A549 (cell line): ENCODE measurements around the gene ZC3H18. TPM values are rescaled to one million over a fixed set of nuclear protein-coding genes. Genes with fewer than 3 reads are reported as not detected.

Source experiments
- ATAC-seq, 2 experiments: fragments of 200-7000 bp in 1 of 2; fragments of >200 bp in 1 of 2; cut with Nextera tagmentation in 1 of 2; cut with Tn5 transposase in 1 of 2; 3 replicates each; pipeline versions ENCODE4 v1.8.0 to v1.9.1; 2018 to 2020; ENCODE audit warnings: mild to moderate bottlenecking in 1 of 2, moderate library complexity in 1 of 2
- CTCF ChIA-PET: fragments of 300-600 bp; sonication (Branson Sonifier 250); formaldehyde crosslinking; extraction: SDS; loops from one replicate; lab custom pipeline; 2021; ENCODE audit warnings: antibody characterized with exemption, inconsistent platforms; lab: Yijun Ruan, JAX
- POLR2A ChIA-PET: fragments of 350-600 bp; formaldehyde crosslinking; extraction: SDS; loops from one replicate; lab custom pipeline; 2021; ENCODE audit warnings: antibody characterized with exemption, inconsistent platforms; lab: Yijun Ruan, JAX
- DNase-seq, 2 experiments: peaks; one replicate each; pipeline versions ENCODE4 v3.0.0 to v3.0.0-alpha.2; 2011 to 2016; ENCODE audit warnings: low read depth in 1 of 2, low spot score in 1 of 2
- FAIRE-seq: peaks from 2 replicates; lab custom pipeline; 2011; peaks lifted over from hg19 to GRCh38; lab: Jason Lieb, UNC
- H3K27ac ChIP-seq, 2 experiments: fragments of >200 bp; sonication (Bioruptor Twin); formaldehyde crosslinking; 3 replicates each; pipeline ENCODE4 v1.5.1; 2016 to 2017
- H3K4me1 ChIP-seq: fragments of >200 bp; sonication (Bioruptor Twin); formaldehyde crosslinking; 3 replicates; pipeline ENCODE4 v1.6.1; 2016
- H3K4me2 ChIP-seq: fragments of >200 bp; sonication (Bioruptor Twin); formaldehyde crosslinking; 3 replicates; pipeline ENCODE4 v1.6.1; 2016
- H3K4me3 ChIP-seq: fragments of >200 bp; sonication (Bioruptor Twin); formaldehyde crosslinking; 3 replicates; pipeline ENCODE4 v1.5.1; 2016
- H3K9me3 ChIP-seq: fragments of >200 bp; sonication (Bioruptor Twin); formaldehyde crosslinking; 3 replicates; pipeline ENCODE4 v1.6.1; 2016
- ATOH8 ChIP-seq: fragments of 250-450 bp; sonication (Bioruptor Pico); IDR thresholded peaks from 2 replicates; pipeline ENCODE4 v1.5.0; 2020; ENCODE audit warnings: low read depth, mild to moderate bottlenecking, moderate library complexity
- BHLHE40 ChIP-seq: IDR thresholded peaks from 2 replicates; pipeline ENCODE4 v1.6.1; 2012; ENCODE audit warnings: low read depth, low read length, inconsistent platforms
- ELK1 ChIP-seq: fragments of 150-350 bp; IDR thresholded peaks from 2 replicates; pipeline ENCODE4 v1.6.1; 2014; ENCODE audit warnings: low read depth, mild to moderate bottlenecking, low read length
- FOSB ChIP-seq: fragments of 250-450 bp; sonication (Bioruptor Pico); IDR thresholded peaks from 2 replicates; pipeline ENCODE4 v1.5.0; 2020; ENCODE audit warnings: mild to moderate bottlenecking, moderate library complexity
- GATA3 ChIP-seq: IDR thresholded peaks from 2 replicates; pipeline ENCODE4 v1.6.1; 2012; ENCODE audit warnings: borderline replicate concordance
- HEYL ChIP-seq: fragments of 250-450 bp; sonication (Bioruptor Pico); IDR thresholded peaks from 2 replicates; pipeline ENCODE4 v1.8.0; 2021; ENCODE audit warnings: mild to moderate bottlenecking, moderate library complexity
- KDM1A ChIP-seq: fragments of 200-600 bp; sonication (generic); IDR thresholded peaks from 2 replicates; pipeline ENCODE4 v1.6.1; 2016; ENCODE audit warnings: low read depth, mild to moderate bottlenecking
- PBX3 ChIP-seq: IDR thresholded peaks from 2 replicates; pipeline ENCODE4 v1.6.1; 2012
- RAD21 ChIP-seq, 2 experiments: fragments of >200 bp in 1 of 2; sonication (Bioruptor Twin) in 1 of 2; formaldehyde crosslinking in 1 of 2; IDR thresholded peaks in 1 of 2; conservative IDR thresholded peaks in 1 of 2; 2 replicates in 1 of 2; 3 replicates in 1 of 2; pipeline ENCODE4 v1.6.1; 2012 to 2018; ENCODE audit warnings: inconsistent platforms in 1 of 2
- RNF2 ChIP-seq: fragments of 200-600 bp; sonication (generic); IDR thresholded peaks from 2 replicates; pipeline ENCODE4 v1.6.1; 2016; ENCODE audit warnings: low read depth, mild to moderate bottlenecking, antibody characterized with exemption, moderate library complexity, borderline replicate concordance
- SMC3 ChIP-seq: fragments of >200 bp; sonication (Bioruptor Twin); formaldehyde crosslinking; IDR thresholded peaks from 3 replicates; pipeline ENCODE4 v1.6.1; 2018; ENCODE audit warnings: inconsistent platforms
- TFCP2L1 ChIP-seq: fragments of 250-450 bp; sonication (Bioruptor Pico); IDR thresholded peaks from 2 replicates; pipeline ENCODE4 v1.5.0; 2021; ENCODE audit warnings: mild to moderate bottlenecking
- TP53 ChIP-seq: fragments of 250-450 bp; sonication (Bioruptor Pico); IDR thresholded peaks from 2 replicates; pipeline ENCODE4 v1.5.0; 2021; ENCODE audit warnings: mild to moderate bottlenecking, moderate library complexity
- ZNF302 ChIP-seq: fragments of 250-450 bp; sonication (Bioruptor Pico); IDR thresholded peaks from 2 replicates; pipeline ENCODE4 v1.9.0; 2021; ENCODE audit warnings: inconsistent platforms, mild to moderate bottlenecking, moderate library complexity
- ZSCAN20 ChIP-seq: fragments of 250-450 bp; sonication (Bioruptor Pico); IDR thresholded peaks from 2 replicates; pipeline ENCODE4 v1.8.0; 2022; ENCODE audit warnings: mild to moderate bottlenecking, moderate library complexity
- WGBS: methylation state at CpG from one replicate; pipeline ENCODE4 v1.1.6; 2017; ENCODE audit errors: missing lambda C conversion rate; 5-methylcytosine and 5-hydroxymethylcytosine counted together
- polyA plus RNA-seq, 4 experiments: library from polyadenylated mRNA; depleted of rRNA in 3 of 4; stranded (reverse); fragments of >200 nt; fragmentation: RNase III in 1 of 4; extraction: RNeasy Plus Mini Kit Qiagen cat#74134 plus additional on column Dnase treatment in 1 of 4; gene quantifications; 2 replicates in 3 of 4; 3 replicates in 1 of 4; pipeline ENCODE4 v1.2.3, GENCODE V29; 2011 to 2017

ZC3H18 gene
- polyA plus RNA-seq, 2 of the 4 experiments (the other 2 are of a cell fraction), result 21.1 to 48.2 TPM

- ChIA-PET CTCF (interaction anchor here (0.7 to 1.5 kb wide), 3 partner anchors 13 to 109 kb away, joined by 3 to 4 read pairs (median 4); no protein-coding TSS in a partner anchor), POLR2A (no interaction called here)
- no peak for TF ChIP-seq RAD21 (conservative IDR thresholded peaks at IDR 0.05 in 1 of 2, IDR thresholded peaks at IDR 0.05 in 1 of 2)
- TF ChIP-seq ZSCAN20 (CRISPR knock-in tag), result no peak
- TF ChIP-seq BHLHE40, result no peak
- TF ChIP-seq GATA3, result no peak
- TF ChIP-seq KDM1A, result no peak
- no peak for TF ChIP-seq ELK1
- TF ChIP-seq HEYL (CRISPR knock-in tag), result no peak
- no peak for TF ChIP-seq ATOH8 (CRISPR knock-in tag)
- TF ChIP-seq TFCP2L1 (CRISPR knock-in tag), result no peak
- TF ChIP-seq FOSB (CRISPR knock-in tag), result no peak
- DNase-seq (no peak), ATAC-seq (no peak), FAIRE-seq (no peak)
- Histone ChIP-seq H3K9me3 (no peaks in the 10 kb centered on the region), H3K4me1 (no peaks in the 10 kb centered on the region), H3K4me3 (no peak overlapping the region), H3K27ac (no peak overlapping the region), H3K4me2 (no peak overlapping the region)
- whole genome bisulfite sequencing, result 83% methylated on average over 19 of the region's 19 CpGs
Observed at GRCh38 chr16:88673716-88674379, 103.6 kb downstream of the ZC3H18 start.

GRCh38 chr16:88676502-88677242 is 106.5 kb downstream of the ZC3H18 start:
- POLR2A ChIA-PET, result no interaction called here
- WGBS, result 83% methylated on average over 22 of the region's 22 CpGs
- FAIRE-seq, result no peak
- DNase-seq, result no peak
- no peak overlapping the region for H3K4me3 ChIP-seq
- H3K4me1 ChIP-seq, result no peaks in the 10 kb centered on the region
- TF ChIP-seq KDM1A (no peak), SMC3 (no peak), ZNF302 (CRISPR knock-in tag) (no peak)
- no peak overlapping the region for H3K4me2 ChIP-seq
- CTCF ChIA-PET, result no interaction called here
- no peaks in the 10 kb centered on the region for H3K9me3 ChIP-seq
- ATAC-seq, result no peak
- no peak overlapping the region for H3K27ac ChIP-seq

- H3K4me2 ChIP-seq, result no peak overlapping the region
- FAIRE-seq (no peak), DNase-seq (no peak), ATAC-seq (no peak)
- H3K9me3 ChIP-seq, result no peaks in the 10 kb centered on the region
- WGBS, result 84% methylated on average over 12 of the region's 13 CpGs
- H3K4me1 ChIP-seq, result no peaks in the 10 kb centered on the region
- CTCF ChIA-PET, result no interaction called here
- POLR2A ChIA-PET, result no interaction called here
- no peak overlapping the region for H3K4me3 ChIP-seq
- no peak overlapping the region for H3K27ac ChIP-seq
- TF ChIP-seq RNF2, result no peak
- TF ChIP-seq PBX3, result no peak
- TF ChIP-seq TP53 (CRISPR knock-in tag), result no peak
- no peak for TF ChIP-seq ZNF302 (CRISPR knock-in tag)
- no peak for TF ChIP-seq BHLHE40
Observed at GRCh38 chr16:88677721-88678120, 107.5 kb downstream of the ZC3H18 start.
